GM12878 (cell line): ENCODE results near the gene CD164. TPM values are rescaled to one million over a fixed set of nuclear protein-coding genes. Genes with fewer than 3 reads are reported as not detected.

ENCODE experiments used
- ATAC-seq: fragments of 200-7000 bp; cut with Tn5 transposase; 3 replicates; pipeline ENCODE4 v1.9.1; 2020; ENCODE audit warnings: mild to moderate bottlenecking, moderate library complexity
- BruUV-seq: library from RNA; stranded (reverse); fragments of 400-500 nt; replicated peaks from 2 replicates; lab custom pipeline; 2021; lab: Mats Ljungman, UMichigan
- CTCF ChIA-PET: fragments of 300-600 bp; sonication (Branson Sonifier 250); formaldehyde crosslinking; extraction: SDS; loops from one replicate; lab custom pipeline; 2021; ENCODE audit warnings: inconsistent platforms; lab: Yijun Ruan, JAX
- POLR2A ChIA-PET: fragments of 350-600 bp; formaldehyde crosslinking; extraction: SDS; loops from one replicate; lab custom pipeline; 2021; ENCODE audit warnings: inconsistent platforms; lab: Charles Lee
- RAD21 ChIA-PET: fragments of 300-600 bp; sonication (Branson Sonifier 250); formaldehyde crosslinking; loops from one replicate; lab custom pipeline; 2023; ENCODE audit warnings: antibody characterized with exemption; ENCODE audit not compliant: unreplicated experiment; lab: Charles Lee
- SMC1A ChIA-PET: fragments of 300-600 bp; sonication (Branson Sonifier 250); formaldehyde crosslinking; loops from one replicate; lab custom pipeline; 2023; ENCODE audit not compliant: unreplicated experiment, uncharacterized antibody; lab: Charles Lee
- DNase-seq: peaks from one replicate; pipeline ENCODE4 v3.0.0-alpha.2; 2011; ENCODE audit warnings: low read depth, low spot score
- FAIRE-seq: peaks from 3 replicates; lab custom pipeline; 2011; peaks lifted over from hg19 to GRCh38; lab: Jason Lieb, UNC
- H2AFZ ChIP-seq: 2 replicates; pipeline ENCODE4 v1.6.0; 2011; ENCODE audit warnings: low read depth, low read length, control low read depth; ENCODE audit not compliant: control insufficient read depth
- H3K27ac ChIP-seq: 2 replicates; pipeline ENCODE4 v1.5.1; 2011; ENCODE audit warnings: control low read depth; ENCODE audit not compliant: control insufficient read depth, insufficient read depth
- H3K27me3 ChIP-seq, 2 experiments: replicated peaks in 1 of 2; 2 replicates each; pipeline versions ENCODE4 v1.6.0 to v1.6.1; 2011; ENCODE audit warnings: low read length in 1 of 2; ENCODE audit not compliant: control insufficient read depth in 2 of 2, insufficient read depth in 2 of 2
- H3K36me3 ChIP-seq, 2 experiments: 2 replicates each; pipeline ENCODE4 v1.5.1; 2011; ENCODE audit warnings: low read length in 1 of 2; ENCODE audit not compliant: control insufficient read depth in 2 of 2, insufficient read depth in 2 of 2
- H3K4me1 ChIP-seq: 2 replicates; pipeline ENCODE4 v1.6.1; 2011; ENCODE audit warnings: mild to moderate bottlenecking, low read length, moderate library complexity, mixed read lengths; ENCODE audit not compliant: control insufficient read depth, insufficient read depth
- H3K4me2 ChIP-seq: 2 replicates; pipeline ENCODE4 v1.6.0; 2011; ENCODE audit warnings: control low read depth; ENCODE audit not compliant: control insufficient read depth, insufficient read depth
- H3K4me3 ChIP-seq: fragments of 200-600 bp; sonication (generic); 2 replicates; pipeline ENCODE4 v1.5.1; 2016
- H3K79me2 ChIP-seq: 2 replicates; pipeline ENCODE4 v1.6.0; 2011; ENCODE audit warnings: low read length; ENCODE audit not compliant: control insufficient read depth, insufficient read depth
- H3K9ac ChIP-seq: 2 replicates; pipeline ENCODE4 v1.8.0; 2011; ENCODE audit warnings: low read length, control low read depth, mixed read lengths; ENCODE audit not compliant: control insufficient read depth, insufficient read depth
- H3K9me3 ChIP-seq: replicated peaks from 3 replicates; pipeline ENCODE4 v1.5.1; 2011; ENCODE audit warnings: mild to moderate bottlenecking, low read length; ENCODE audit not compliant: control insufficient read depth, insufficient read depth
- H4K20me1 ChIP-seq: 2 replicates; pipeline ENCODE4 v1.6.0; 2011; ENCODE audit not compliant: control insufficient read depth, insufficient read depth
- CEBPZ ChIP-seq: fragments of 150-350 bp; IDR thresholded peaks from 2 replicates; pipeline ENCODE4 v1.6.1; 2016; ENCODE audit warnings: low read depth, low read length
- EGR1 ChIP-seq, 2 experiments: IDR thresholded peaks; 1 replicate in 1 of 2; 2 replicates in 1 of 2; pipeline ENCODE4 v1.6.1; 2011 to 2012; ENCODE audit warnings: low read depth in 2 of 2, low read length in 2 of 2, borderline replicate concordance in 1 of 2, mild to moderate bottlenecking in 1 of 2, moderate library complexity in 1 of 2
- HDAC2 ChIP-seq: fragments of 200-600 bp; sonication (generic); IDR thresholded peaks from 2 replicates; pipeline ENCODE4 v1.6.1; 2017
- IKZF1 ChIP-seq: fragments of 450-650 bp; conservative IDR thresholded peaks from 2 replicates; pipeline ENCODE4 v1.6.1; 2017; ENCODE audit warnings: antibody characterized with exemption, mild to moderate bottlenecking
- JUNB ChIP-seq: IDR thresholded peaks from 2 replicates; pipeline ENCODE4 v1.6.1; 2016; ENCODE audit warnings: antibody characterized with exemption, mild to moderate bottlenecking
- MYC ChIP-seq: IDR thresholded peaks from 2 replicates; pipeline ENCODE4 v1.6.1; 2011; ENCODE audit warnings: mild to moderate bottlenecking, low read length, moderate library complexity, inconsistent platforms; ENCODE audit not compliant: insufficient read depth, insufficient replicate concordance, insufficient read length, severe bottlenecking
- PRDM15 ChIP-seq: fragments of 450-650 bp; formaldehyde crosslinking; IDR thresholded peaks from 2 replicates; pipeline ENCODE4 v1.4.0; 2020; ENCODE audit warnings: mild to moderate bottlenecking, moderate library complexity
- RFX5 ChIP-seq: IDR thresholded peaks from 2 replicates; pipeline ENCODE4 v1.6.1; 2011; ENCODE audit warnings: low read depth, low read length, improper control_type of control experiment
- SKIL ChIP-seq: fragments of 450-650 bp; IDR thresholded peaks from 2 replicates; pipeline ENCODE4 v1.6.1; 2017; ENCODE audit warnings: mild to moderate bottlenecking, low read depth, inconsistent platforms; ENCODE audit not compliant: poor library complexity, severe bottlenecking
- USF1 ChIP-seq: IDR thresholded peaks from 2 replicates; pipeline ENCODE4 v1.6.1; 2011; ENCODE audit warnings: borderline replicate concordance, low read depth, mild to moderate bottlenecking, moderate library complexity, mixed read lengths, low read length; ENCODE audit not compliant: insufficient read depth; ENCODE audit errors: extremely low read length
- ZZZ3 ChIP-seq: IDR thresholded peaks from 2 replicates; pipeline ENCODE4 v1.6.1; 2011; ENCODE audit warnings: low read depth; ENCODE audit not compliant: control insufficient read depth, insufficient read length
- WGBS: methylation state at CpG from one replicate; pipeline ENCODE4 v1.1.6; 2016; ENCODE audit warnings: low lambda C conversion rate; ENCODE audit not compliant: insufficient replicate concordance, insufficient coverage; ENCODE audit errors: missing lambda C conversion rate; 5-methylcytosine and 5-hydroxymethylcytosine counted together
- in situ Hi-C: fragments of 300-500 bp; cut with MboI; formaldehyde crosslinking; loops from 9 replicates; pipeline ENCODE4 v1.14.3; 2018; ENCODE audit warnings: mixed read lengths
- intact Hi-C: fragments of 100-400 bp; cut with micrococcal nuclease; formaldehyde crosslinking; loops from one replicate; pipeline ENCODE4 v1.14.2; 2022; ENCODE audit not compliant: unreplicated experiment
- polyA plus RNA-seq, 11 experiments: library from polyadenylated mRNA; depleted of rRNA in 4 of 11; unstranded in 6 of 11; stranded (reverse) in 5 of 11; fragments of >200 nt; fragmentation: Nextera tagmentation in 4 of 11; fragmentation: Illumina TruSeq in 1 of 11; extraction: Ambion mirVana in 4 of 11; extraction: Trizol in 1 of 11; gene quantifications; 1 replicate in 1 of 11; 2 replicates in 10 of 11; pipeline versions ENCODE4 v1.2.1 to v1.2.3, GENCODE V29; 2011 to 2016; ENCODE audit warnings: inconsistent platforms in 2 of 11, missing spikeins in 2 of 11, low read depth in 1 of 11
- total RNA-seq, 4 experiments: library from RNA; depleted of rRNA in 3 of 4; stranded (reverse); fragments of >200 nt in 3 of 4; fragmentation: Illumina TruSeq in 1 of 4; extraction: Trizol in 1 of 4; gene quantifications; 2 replicates each; pipeline versions ENCODE4 v1.2.1 to v1.2.3, GENCODE V29; 2013 to 2021

CD164 gene
- total and polyA plus RNA-seq, 10 of the 15 experiments (the other 5 are each of a cell fraction or from before 2014, with no cell fraction given), result 145 to 447 (median 211) TPM

- POLR2A ChIA-PET, result no interaction called here
- intact Hi-C loops, result no loop called here
- RAD21 ChIA-PET, result no interaction called here
- no peak for TF ChIP-seq ZZZ3
- no peak for TF ChIP-seq EGR1 (IDR thresholded peaks at IDR 0.05; ENCODE audit: borderline replicate concordance in 1 of 2, low read depth in 2 of 2, low read length in 2 of 2)
- no peak for TF ChIP-seq CEBPZ
- TF ChIP-seq JUNB, result no peak
- no peak for TF ChIP-seq RFX5
- no peak for TF ChIP-seq MYC
- no peak for TF ChIP-seq SKIL
- TF ChIP-seq IKZF1, result no peak
- no peak for TF ChIP-seq USF1
- TF ChIP-seq PRDM15 (CRISPR knock-in tag), result no peak
- no peak for TF ChIP-seq HDAC2
Measured at GRCh38 chr6:109330263-109330662, 52.0 kb downstream of the CD164 start.

More at GRCh38 chr6:109330263-109330662, 52.0 kb downstream of the CD164 start:
- Histone ChIP-seq H3K36me3 (no peaks in the 10 kb centered on the region), H2AFZ (no peak overlapping the region), H3K79me2 (no peaks in the 10 kb centered on the region), H4K20me1 (no peaks in the 10 kb centered on the region), H3K27me3 (no peaks in the 10 kb centered on the region), H3K4me2 (no peak overlapping the region), H3K4me3 (no peak overlapping the region), H3K4me1 (no peaks in the 10 kb centered on the region), H3K9ac (no peak overlapping the region), H3K27ac (no peak overlapping the region), H3K9me3 (no peaks in the 10 kb centered on the region)
- FAIRE-seq (no peak), ATAC-seq (no peak), DNase-seq (no peak)
- BruUV-seq, result no TSS peak
- 9% methylated on average over 2 of the region's 2 CpGs for WGBS
- in situ Hi-C loops, result no loop called here
- ChIA-PET SMC1A (no interaction called here), CTCF (no interaction called here)
